GM19099 (cell line): ENCODE data around the gene USP12.

Experiments used
- POLR2A ChIP-seq: IDR thresholded peaks from 3 replicates; pipeline ENCODE4 v1.6.1; 2011; ENCODE audit warnings: low read depth; ENCODE audit not compliant: insufficient read length; ENCODE audit errors: extremely low read depth

USP12 gene, protein sequence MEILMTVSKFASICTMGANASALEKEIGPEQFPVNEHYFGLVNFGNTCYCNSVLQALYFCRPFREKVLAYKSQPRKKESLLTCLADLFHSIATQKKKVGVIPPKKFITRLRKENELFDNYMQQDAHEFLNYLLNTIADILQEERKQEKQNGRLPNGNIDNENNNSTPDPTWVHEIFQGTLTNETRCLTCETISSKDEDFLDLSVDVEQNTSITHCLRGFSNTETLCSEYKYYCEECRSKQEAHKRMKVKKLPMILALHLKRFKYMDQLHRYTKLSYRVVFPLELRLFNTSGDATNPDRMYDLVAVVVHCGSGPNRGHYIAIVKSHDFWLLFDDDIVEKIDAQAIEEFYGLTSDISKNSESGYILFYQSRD

DNA sequence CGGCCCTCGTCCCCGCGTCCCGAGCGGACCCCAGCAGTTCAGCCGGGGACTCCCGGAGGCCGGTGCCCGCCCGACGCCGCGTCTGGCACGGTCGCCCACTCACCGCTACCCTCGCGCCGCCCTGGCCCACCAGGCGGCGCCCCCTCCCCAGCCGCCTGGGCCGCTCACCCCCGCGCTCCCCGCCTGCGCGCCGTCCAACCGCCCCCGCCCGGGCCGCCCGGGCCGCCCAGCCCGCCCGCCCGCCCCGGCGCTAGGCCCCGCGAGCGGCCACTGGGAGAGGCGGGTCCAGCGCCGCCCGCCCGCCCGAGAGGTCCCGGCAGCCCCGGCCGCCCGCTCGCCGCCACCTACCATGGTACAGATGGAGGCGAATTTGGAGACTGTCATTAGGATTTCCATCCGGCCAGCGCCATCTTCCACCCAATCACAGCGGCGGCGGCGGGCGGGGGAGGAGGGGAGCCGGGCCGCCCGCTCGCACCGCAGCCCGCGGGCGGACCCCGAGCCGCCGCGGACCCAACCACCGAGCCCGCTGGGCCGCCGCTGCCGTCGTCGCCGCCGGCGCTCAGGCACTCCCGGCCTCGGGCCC lies at the start of gene USP12:
USP12 (minus strand) TSS at position 568 of the 583 bp plus-strand sequence; CDS start at position 396, 172 bp downstream.
- peak; percentile 78 for TF ChIP-seq POLR2A

DNA sequence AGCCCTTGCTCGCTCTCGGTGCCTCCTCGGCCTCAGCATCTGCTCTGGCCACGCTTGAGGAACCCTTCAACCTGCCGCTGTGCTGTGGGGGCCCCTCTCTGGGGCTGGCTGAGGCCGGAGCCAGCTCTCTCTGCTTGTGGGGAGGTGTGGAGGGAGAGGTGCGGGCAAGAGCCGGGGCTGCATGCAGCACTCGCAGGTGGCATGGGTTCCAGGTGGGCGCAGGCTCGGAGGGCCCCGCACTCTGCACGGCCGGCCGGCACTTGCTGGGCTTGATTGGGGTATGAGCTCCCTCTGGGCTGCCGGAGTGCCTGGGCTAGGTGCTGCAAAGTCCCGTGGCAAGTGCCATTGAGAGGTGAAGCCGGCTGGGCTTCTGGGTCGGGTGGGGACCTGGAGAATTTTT lies 48.0 kb upstream of the USP12 start:
- no peak for TF ChIP-seq POLR2A

DNA sequence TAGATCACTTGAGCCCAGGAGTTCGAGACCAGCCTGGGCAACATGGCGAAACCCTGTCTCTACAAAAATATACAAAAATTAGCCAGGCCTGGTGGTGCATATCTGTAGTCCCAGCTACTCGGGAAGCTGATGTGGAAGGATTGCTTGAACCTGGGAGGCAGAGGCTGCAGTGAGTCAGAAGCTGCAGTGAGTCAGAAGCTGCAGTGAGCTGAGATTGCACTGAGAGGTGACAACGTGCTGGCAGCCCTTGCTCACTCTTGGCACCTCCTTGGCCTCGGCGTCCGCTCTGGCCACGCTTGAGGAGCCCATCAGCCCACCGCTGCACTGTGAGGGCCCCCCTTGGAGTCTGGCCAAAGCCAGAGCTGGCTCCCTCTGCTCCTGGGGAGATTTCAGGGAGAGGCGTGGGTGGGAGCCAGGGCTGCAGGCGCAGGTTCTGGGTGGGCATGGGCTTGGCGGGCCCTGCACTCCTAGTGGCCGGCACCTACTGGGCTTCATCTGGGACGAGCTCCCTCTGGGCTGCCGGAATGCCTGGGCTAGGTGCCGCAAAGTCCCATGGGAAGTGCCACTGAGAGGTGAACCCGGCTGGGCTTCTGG lies 40.3 kb upstream of the USP12 start:
- no peak for TF ChIP-seq POLR2A

DNA sequence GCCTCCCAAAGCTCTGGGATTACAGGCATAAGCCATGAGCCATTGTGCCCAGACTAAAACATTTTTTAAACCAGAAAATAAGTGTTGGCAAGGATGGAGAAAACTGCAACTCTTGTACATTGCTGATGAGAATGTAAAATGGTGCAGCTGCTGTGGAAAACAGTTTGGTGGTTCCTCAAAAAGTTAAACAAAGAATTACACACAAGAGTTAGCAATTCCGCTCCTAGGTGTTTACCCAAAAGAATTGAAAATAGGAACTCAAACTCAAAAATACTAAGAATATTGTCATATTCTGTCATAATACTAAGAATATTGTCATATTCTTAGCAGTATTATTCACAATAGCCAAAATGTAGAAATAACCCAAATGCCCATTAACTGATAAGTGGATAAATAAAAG lies 39.7 kb upstream of the USP12 start:
- no peak for TF ChIP-seq POLR2A

DNA sequence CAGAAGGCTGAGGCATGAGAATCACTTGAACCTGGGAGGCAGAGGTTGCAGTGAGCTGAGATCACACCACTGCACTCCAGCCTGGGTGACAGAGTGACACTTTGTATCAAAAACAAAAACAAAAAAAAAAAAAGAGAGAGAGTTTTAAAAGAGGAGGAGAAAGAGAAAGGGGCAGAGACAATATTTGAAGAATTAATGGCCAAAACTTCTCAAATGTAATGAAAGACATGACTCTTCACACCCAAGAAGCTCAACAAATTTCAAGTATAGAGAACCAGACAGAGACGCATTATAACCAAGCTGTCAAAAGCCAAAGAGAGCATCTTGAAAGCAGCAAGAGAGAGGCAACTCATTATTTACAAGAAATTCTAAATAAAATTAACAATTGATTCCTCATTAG lies 36.9 kb upstream of the USP12 start:
- no peak for TF ChIP-seq POLR2A

DNA sequence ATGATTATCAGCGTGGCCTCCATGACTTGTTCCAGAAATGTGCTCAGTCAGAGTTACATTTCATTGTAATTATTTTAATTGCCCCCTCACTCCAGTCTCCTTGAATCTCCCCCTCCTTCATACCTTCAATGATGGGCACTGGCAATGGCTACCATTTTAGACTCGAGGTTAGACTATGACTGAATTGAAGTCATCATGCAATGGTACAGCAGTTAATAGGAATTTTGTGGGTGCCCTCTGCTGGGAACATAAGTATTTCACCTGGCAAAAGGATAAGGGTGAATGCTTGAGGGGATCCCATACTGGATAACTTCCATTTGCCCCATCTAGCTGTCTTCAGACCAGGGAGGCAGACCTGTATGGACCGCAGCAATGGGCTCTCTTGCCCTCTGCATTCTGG lies 32.2 kb upstream of the USP12 start:
- no peak for TF ChIP-seq POLR2A

DNA sequence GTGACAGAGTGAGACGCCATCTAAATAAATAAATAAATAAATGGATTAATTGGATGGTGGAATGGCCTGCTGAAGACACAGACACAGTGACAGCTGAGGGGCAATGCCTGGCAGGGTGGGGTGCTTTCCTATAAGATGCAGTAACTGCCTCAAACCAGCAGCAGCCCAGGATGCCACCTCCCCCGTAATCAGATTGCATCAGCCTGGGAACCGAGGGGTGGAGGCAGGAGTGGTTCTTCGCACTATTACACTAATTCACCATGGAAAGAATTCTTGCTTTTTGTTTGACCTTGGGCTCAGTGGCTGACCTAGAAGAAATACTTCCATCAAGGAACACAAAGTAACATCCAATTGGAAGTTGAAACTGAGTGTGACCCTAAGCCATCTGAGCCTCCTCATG lies 31.6 kb upstream of the USP12 start:
- no peak for TF ChIP-seq POLR2A

DNA sequence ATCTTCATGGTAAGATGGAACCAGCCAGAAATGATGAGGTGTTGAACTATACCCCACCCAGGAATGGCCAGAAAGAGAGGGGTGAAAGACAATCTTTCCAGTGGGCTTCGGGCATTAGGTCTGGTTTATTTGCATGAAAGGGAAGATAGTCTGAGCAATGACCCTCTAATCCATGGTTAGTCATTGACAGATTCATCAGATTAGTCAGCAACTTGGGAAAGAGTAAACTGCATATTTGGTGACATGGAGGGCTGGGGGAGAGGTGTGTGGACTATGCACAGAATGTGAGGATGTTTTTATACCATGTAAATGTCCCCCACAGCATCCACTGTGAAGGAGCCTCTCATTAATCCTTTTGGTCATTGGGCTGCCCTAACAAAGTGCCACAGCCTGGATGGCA lies 30.1 kb upstream of the USP12 start:
- TF ChIP-seq POLR2A: no peak

DNA sequence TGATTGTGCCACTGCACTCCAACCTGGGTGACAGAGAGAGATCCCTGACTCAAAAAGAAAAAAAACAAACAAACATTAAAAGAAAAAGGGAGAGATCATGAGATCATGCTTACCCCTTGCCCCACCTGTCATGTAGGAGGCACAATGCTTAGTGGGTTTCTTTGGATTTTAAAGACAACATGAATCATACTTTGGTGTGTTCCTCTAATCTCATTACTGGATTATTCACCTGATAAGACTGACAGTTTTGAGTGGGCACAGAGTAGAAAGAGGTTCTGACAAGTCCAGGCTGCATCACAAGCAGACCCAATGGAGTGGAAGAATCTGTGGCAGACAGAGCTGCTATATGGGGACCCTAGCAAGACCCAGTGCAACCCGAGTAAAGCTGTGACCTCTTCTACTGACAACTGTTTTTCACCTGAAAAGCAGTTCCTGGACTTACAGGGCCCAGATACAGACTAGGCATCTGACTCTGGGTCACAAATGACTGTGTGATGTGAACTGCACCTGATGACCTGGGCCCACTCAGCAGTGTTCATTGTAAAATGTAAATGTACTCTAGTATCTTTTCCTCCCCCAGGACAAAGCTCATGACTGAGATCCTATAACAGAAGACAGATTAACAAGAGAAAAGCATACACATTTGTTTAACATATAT lies 28.9 kb upstream of the USP12 start:
- no peak for TF ChIP-seq POLR2A

DNA sequence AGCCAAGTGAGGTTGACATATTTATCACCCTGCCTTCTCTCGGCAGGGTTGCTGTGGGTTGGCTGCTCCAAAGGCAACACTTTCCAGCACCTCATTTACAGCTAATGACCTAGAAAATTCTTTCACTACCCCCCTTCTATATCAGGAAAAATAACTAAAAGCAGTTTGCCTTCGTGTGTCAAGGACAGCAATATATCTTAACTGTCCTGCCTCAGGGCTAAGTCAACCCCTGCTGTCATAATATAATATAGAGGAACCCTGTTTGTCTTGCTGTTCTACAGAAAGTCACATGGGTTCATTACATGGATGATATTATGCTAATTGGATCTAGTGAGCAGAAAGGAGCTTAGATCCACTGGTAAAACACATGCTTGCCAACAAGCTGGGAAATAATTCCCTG lies 28.1 kb upstream of the USP12 start:
- no peak for TF ChIP-seq POLR2A

DNA sequence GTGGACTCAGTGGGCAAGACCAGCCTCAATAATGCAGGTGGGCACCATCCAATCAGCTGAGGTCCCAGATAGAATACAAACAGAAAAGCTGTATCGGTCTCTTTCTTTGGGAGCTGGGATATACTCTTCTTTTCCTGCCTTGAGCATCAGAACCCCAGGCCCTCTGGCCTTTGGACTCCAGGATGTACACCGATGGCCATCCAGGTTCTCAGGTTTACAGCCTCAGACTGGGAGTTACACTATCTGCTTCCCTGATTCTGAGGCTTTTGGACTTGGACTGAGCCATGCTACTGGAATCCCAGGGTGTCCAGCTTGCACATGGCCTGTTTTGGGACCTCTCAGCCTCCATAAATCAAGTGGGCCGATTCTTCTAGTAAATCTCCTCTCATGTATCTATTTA lies 27.6 kb upstream of the USP12 start:
- TF ChIP-seq POLR2A: no peak

DNA sequence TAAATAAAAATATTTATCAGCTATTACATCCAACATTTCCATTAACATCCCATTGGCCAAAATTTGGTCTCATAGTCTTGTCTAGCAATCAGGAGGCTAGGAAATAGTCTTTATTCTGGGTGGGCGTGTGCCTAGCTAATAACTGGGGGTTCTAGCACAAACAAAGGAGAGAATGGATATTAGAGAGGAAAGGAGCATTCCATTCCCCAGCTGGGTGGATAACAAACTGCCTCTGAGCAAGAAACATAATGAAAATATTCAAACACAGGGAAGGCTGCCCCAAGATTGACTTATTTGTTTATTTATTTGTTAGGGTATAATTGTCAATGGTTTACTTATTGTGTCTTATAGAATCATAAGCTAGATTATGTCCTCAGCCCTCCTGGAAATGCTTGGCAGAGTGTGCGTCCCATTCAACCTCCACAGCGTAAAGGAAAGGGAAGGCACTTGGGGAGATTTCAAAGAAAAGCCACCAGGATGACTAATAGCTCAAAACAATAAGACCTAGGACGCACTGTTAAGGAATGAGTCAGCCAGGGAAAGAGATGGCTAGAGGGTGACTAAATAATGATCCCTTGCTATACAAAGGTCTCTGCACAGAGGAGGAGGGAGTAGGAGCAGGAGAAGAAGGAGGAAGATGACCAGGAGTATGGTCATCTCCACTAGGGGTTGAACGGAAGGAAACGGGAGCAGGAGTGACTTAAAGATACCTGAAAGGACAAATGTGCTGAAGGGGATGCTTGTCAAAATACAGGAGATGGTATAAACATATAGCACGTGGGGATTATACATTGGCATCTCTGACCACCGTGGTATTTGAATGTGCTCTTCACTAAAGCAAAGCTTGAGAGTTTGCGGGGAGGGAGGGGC lies 23.5 kb upstream of the USP12 start:
- TF ChIP-seq POLR2A: no peak

DNA sequence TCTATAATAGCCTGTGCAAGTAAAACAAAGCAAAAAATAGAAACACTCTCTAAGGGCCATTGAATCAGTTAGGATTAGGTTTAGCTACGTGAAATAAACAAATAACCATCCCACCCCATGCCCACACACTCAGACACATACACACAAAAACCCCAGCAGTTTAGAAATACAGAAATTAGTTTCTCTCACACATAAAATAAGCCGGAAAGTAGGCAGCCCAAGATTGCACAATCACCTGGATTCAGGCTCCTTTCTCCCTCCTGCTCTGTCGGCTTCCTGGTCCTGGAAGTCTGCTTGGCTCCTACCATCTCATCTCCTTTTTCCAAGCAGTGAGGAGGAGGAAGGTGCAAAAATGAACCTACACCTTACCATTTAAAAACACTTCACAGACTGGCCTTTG lies 22.6 kb upstream of the USP12 start:
- no peak for TF ChIP-seq POLR2A

DNA sequence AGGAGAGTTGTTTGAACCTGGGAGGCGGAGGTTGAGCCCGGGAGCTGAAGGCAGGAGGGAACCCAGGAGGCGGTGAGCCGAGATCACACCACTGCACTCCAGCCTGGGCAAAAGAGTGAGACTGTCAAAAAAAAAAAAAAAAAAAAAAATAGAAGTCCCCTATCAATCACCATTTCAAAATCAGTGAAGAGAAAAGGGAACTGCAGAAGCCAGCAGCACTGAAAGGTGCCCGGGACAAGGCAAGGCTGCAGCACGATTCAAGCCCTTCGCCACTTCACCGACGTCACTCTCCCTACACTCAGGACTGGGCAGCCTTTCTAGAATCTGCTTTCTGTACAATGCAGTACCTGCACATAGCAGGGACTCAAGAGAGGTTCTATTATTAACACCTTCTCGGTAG lies 21.9 kb upstream of the USP12 start:
- no peak for TF ChIP-seq POLR2A

DNA sequence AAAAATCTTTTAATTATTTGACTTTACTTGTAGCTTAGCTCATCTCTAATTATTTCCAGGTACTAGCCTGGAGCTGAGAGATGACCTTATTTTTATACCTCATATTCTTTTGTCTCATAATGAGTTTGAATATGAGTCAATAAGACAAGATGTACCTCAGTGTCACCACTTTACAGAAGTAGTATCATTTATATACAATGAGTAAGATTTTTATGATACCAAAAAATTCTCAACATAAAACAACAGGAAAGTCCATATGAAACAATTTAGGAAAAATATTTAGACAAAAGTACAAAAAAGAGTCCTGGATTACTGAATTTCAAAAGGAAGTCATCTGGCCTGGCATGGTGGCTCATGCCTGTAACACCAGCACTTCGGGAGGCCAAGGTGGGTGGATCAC lies 21.4 kb upstream of the USP12 start:
- TF ChIP-seq POLR2A: no peak
